BJ (cell line): ENCODE results near the gene VRK2. TPM values are rescaled to one million over a fixed set of nuclear protein-coding genes. Genes with fewer than 3 reads are reported as not detected.

Experiments used
- CTCF ChIA-PET: fragments of 350-600 bp; formaldehyde crosslinking; extraction: SDS; loops from one replicate; lab custom pipeline; 2021; ENCODE audit warnings: antibody characterized with exemption, inconsistent platforms; lab: Yijun Ruan, JAX
- POLR2A ChIA-PET: fragments of 300-600 bp; sonication (Branson Sonifier 250); formaldehyde crosslinking; extraction: SDS; loops from one replicate; lab custom pipeline; 2021; ENCODE audit warnings: antibody characterized with exemption; lab: Charles Lee
- DNase-seq: peaks from one replicate; pipeline ENCODE4 v3.0.0-alpha.2; 2011; ENCODE audit warnings: low read depth
- H3K27me3 ChIP-seq: 2 replicates; pipeline ENCODE4 v1.6.0; 2011; ENCODE audit warnings: low read length; ENCODE audit not compliant: control insufficient read depth, insufficient read depth
- H3K36me3 ChIP-seq: 2 replicates; pipeline ENCODE4 v1.5.1; 2011; ENCODE audit warnings: low read length; ENCODE audit not compliant: control insufficient read depth, insufficient read depth
- H3K4me3 ChIP-seq: 2 replicates; pipeline ENCODE4 v1.5.1; 2011; ENCODE audit warnings: low read depth, mild to moderate bottlenecking, control low read depth, low read length
- CTCF ChIP-seq: IDR thresholded peaks from 2 replicates; pipeline ENCODE4 v1.5.1; 2011; ENCODE audit warnings: low read depth, mild to moderate bottlenecking, control low read depth, inconsistent platforms, low read length, moderate library complexity; ENCODE audit not compliant: insufficient read depth
- polyA plus RNA-seq: library from polyadenylated mRNA; depleted of rRNA; stranded (reverse); fragments of >200 nt; gene quantifications from 2 replicates; pipeline ENCODE4 v1.2.3, GENCODE V29; 2011

VRK2 gene
- polyA plus RNA-seq, 1 experiment = 11.9 TPM

- H3K36me3 ChIP-seq = no peaks in the 10 kb centered on the region
- no peak for DNase-seq
- H3K27me3 ChIP-seq = no peaks in the 10 kb centered on the region
- TF ChIP-seq CTCF = peak; percentile 37
- ChIA-PET POLR2A (interaction anchor here (0.8 kb wide), 1 partner anchor 12 kb away, joined by 3 read pairs; no protein-coding TSS in a partner anchor), CTCF (interaction anchor here (1.7 kb wide), 1 partner anchor 316 kb away, joined by 7 read pairs; no protein-coding TSS in a partner anchor)
- no peak overlapping the region for H3K4me3 ChIP-seq
Measured at GRCh38 chr2:58131191-58132011, 84.8 kb downstream of the VRK2 start.

- CTCF ChIA-PET = no interaction called here
- no peaks in the 10 kb centered on the region for H3K36me3 ChIP-seq
- TF ChIP-seq CTCF = no peak
- no peaks in the 10 kb centered on the region for H3K27me3 ChIP-seq
- H3K4me3 ChIP-seq = no peak overlapping the region
- POLR2A ChIA-PET = no interaction called here
- no peak for DNase-seq
Measured at GRCh38 chr2:58133395-58133794, 86.8 kb downstream of the VRK2 start.

GRCh38 chr2:58135861-58136260 is 89.3 kb downstream of the VRK2 start:
- no peak for TF ChIP-seq CTCF
- DNase-seq = no peak
- H3K4me3 ChIP-seq = no peak overlapping the region
- H3K27me3 ChIP-seq = no peaks in the 10 kb centered on the region
- no peaks in the 10 kb centered on the region for H3K36me3 ChIP-seq
- ChIA-PET CTCF (no interaction called here), POLR2A (no interaction called here)

- no peak for DNase-seq
- TF ChIP-seq CTCF = no peak
- ChIA-PET CTCF (interaction anchor here (0.8 kb wide), 1 partner anchor 25 kb away, joined by 3 read pairs; no protein-coding TSS in a partner anchor), POLR2A (no interaction called here)
- no peaks in the 10 kb centered on the region for H3K36me3 ChIP-seq
- no peaks in the 10 kb centered on the region for H3K27me3 ChIP-seq
- no peak overlapping the region for H3K4me3 ChIP-seq
Measured at GRCh38 chr2:58137221-58137620, 90.6 kb downstream of the VRK2 start.

- Histone ChIP-seq H3K4me3 (no peak overlapping the region), H3K27me3 (no peaks in the 10 kb centered on the region), H3K36me3 (no peaks in the 10 kb centered on the region)
- no peak for DNase-seq
- no peak for TF ChIP-seq CTCF
- ChIA-PET CTCF (interaction anchor here (0.8 kb wide), 1 partner anchor 24 kb away, joined by 3 read pairs; no protein-coding TSS in a partner anchor), POLR2A (no interaction called here)
Measured at GRCh38 chr2:58137856-58138255, 91.2 kb downstream of the VRK2 start.
